Myometrial cell (primary cell): Measurements from ENCODE around the gene BICD2. TPM values are rescaled to one million over a fixed set of nuclear protein-coding genes. Genes with fewer than 3 reads are reported as not detected.

ENCODE experiments used
- total RNA-seq: library from RNA; depleted of rRNA; stranded (reverse); fragments of >200 nt; gene quantifications from 2 replicates; pipeline ENCODE4 v1.2.3, GENCODE V29; 2015

The BICD2 gene
- total RNA-seq: 25.9 and 26.2 TPM in 2 replicates

GRCh38 chr9:92764381-92764987 lies at the start of gene BICD2:
Gene BICD2 (minus strand): TSS chr9:92764833. CDS start chr9:92764744, 89 bp downstream.

GRCh38 chr9:92669890-92670708 lies 94.5 kb downstream of the BICD2 start, which contains the start of gene IPPK:
Gene IPPK (minus strand): TSS chr9:92670131. CDS start chr9:92669988, 143 bp downstream.

Other genes with a start within 250 kb of the BICD2 start
- gene ECM2, start 228.8 kb downstream of the BICD2 start, total RNA-seq: 0.53 and 1.2 TPM in 2 replicates
- 21.4 and 27.4 TPM in 2 replicates for gene IPPK, start 94.7 kb downstream of the BICD2 start, total RNA-seq
- gene ZNF484, start 113.2 kb upstream of the BICD2 start, total RNA-seq: 2.3 and 5.1 TPM in 2 replicates
- gene FGD3, start 182.7 kb upstream of the BICD2 start, total RNA-seq: not detected in 2 replicates